ENCODE results near the gene OR5C1.
"Not testable (repeated sequence)": the region's sequence is repeated elsewhere in the genome, so short reads cannot be mapped to it uniquely, and the experiment has no call there.

OR5C1 gene

GRCh38 chr9:122819791-122820489, 31.2 kb downstream of the OR5C1 start:
- Mint-ChIP-seq H3K4me1 (ENCODE audit: low read depth) (peaks cover 31% of the 10 kb centered on the region), H3K27ac (no peak overlapping the region)

GRCh38 chr9:122820490-122820845, 31.7 kb downstream of the OR5C1 start:
- intact Hi-C loops (cut with micrococcal nuclease), result no loop called here
- Mint-ChIP-seq H3K4me1 (ENCODE audit: low read depth) (peaks cover 26% of the 10 kb centered on the region), H3K4me3 (no peak overlapping the region), H3K36me3 (ENCODE audit: low read depth) (peaks cover 64% of the 10 kb centered on the region), H3K9me3 (no peaks in the 10 kb centered on the region), H3K27me3 (no peaks in the 10 kb centered on the region), H3K27ac (no peak overlapping the region)

More at GRCh38 chr9:122819791-122820489, 31.2 kb downstream of the OR5C1 start:
- Mint-ChIP-seq H3K4me3 (no peak overlapping the region), H3K27me3 (no peaks in the 10 kb centered on the region), H3K9me3 (no peaks in the 10 kb centered on the region), H3K36me3 (ENCODE audit: low read depth) (peaks cover 64% of the 10 kb centered on the region)
- intact Hi-C loops (cut with micrococcal nuclease), result loop anchor here (10.0 kb wide), 1 partner anchor 465 kb away; no protein-coding TSS in a partner anchor

- Mint-ChIP-seq H3K4me3 (no peak overlapping the region), H3K27ac (no peak overlapping the region), H3K4me1 (ENCODE audit: low read depth) (peaks cover 27% of the 10 kb centered on the region), H3K36me3 (ENCODE audit: low read depth) (peaks cover 69% of the 10 kb centered on the region), H3K27me3 (no peaks in the 10 kb centered on the region), H3K9me3 (no peaks in the 10 kb centered on the region)
- intact Hi-C loops (cut with micrococcal nuclease), result no loop called here
Measured at GRCh38 chr9:122821278-122821943, 32.7 kb downstream of the OR5C1 start.

DNA sequence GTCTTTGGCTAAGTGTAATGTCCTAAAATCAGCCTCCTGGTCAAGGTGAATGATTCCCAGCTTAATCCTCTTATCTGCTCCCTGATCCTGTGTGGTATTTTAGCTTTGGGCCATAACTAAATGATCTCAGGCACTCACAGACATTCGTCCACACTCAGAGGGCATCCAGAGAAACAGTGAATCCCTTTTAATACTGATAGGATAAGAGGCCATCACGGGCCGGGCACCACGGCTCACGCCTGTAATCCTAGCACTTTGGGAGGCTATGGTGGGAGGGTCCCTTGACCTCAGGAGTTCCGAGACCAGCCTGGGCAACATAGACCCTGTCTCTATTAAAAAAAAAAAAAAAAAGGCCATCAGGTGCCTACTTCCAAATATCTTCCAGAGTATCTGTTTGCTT, 33.3 kb downstream of the OR5C1 start:
- Mint-ChIP-seq H3K4me3 (no peak overlapping the region), H3K9me3 (no peaks in the 10 kb centered on the region), H3K4me1 (ENCODE audit: low read depth) (peaks cover 27% of the 10 kb centered on the region), H3K27ac (no peak overlapping the region), H3K27me3 (no peaks in the 10 kb centered on the region), H3K36me3 (ENCODE audit: low read depth) (peaks cover 63% of the 10 kb centered on the region)
- intact Hi-C loops (cut with micrococcal nuclease), result no loop called here

DNA sequence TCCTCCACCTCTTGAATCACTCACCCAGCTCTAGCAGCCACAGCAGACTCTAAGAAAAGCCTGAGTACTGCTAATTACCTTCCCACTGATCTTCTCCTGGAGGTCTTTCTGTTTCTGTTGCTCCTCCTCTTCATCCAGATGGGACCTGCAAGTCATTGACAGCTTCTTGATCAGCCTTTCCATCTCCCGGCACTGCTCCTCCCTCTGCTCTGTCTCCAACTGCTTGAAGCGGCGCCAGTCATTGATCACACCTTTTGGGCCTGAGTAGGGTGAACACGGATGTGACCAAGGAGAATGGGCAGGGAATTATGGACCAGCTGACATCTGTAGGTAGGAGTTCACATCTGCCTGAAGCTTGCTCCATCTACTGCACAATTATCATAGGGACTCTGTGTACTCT, 34.2 kb downstream of the OR5C1 start:
- Mint-ChIP-seq H3K4me3 (no peak overlapping the region), H3K36me3 (ENCODE audit: low read depth) (peaks cover 60% of the 10 kb centered on the region), H3K4me1 (ENCODE audit: low read depth) (peaks cover 31% of the 10 kb centered on the region), H3K27ac (peak overlapping the region; percentile 13), H3K9me3 (no peaks in the 10 kb centered on the region), H3K27me3 (no peaks in the 10 kb centered on the region)
- intact Hi-C loops (cut with micrococcal nuclease), result no loop called here

GRCh38 chr9:122827761-122828093, 39.0 kb downstream of the OR5C1 start:
- Mint-ChIP-seq H3K4me1 (ENCODE audit: low read depth) (peaks cover 22% of the 10 kb centered on the region), H3K27me3 (no peaks in the 10 kb centered on the region), H3K9me3 (no peaks in the 10 kb centered on the region), H3K36me3 (ENCODE audit: low read depth) (peaks cover 42% of the 10 kb centered on the region), H3K27ac (peak overlapping the region; percentile 98), H3K4me3 (peak overlapping the region; percentile 95)
- intact Hi-C loops (cut with micrococcal nuclease), result no loop called here

GRCh38 chr9:122828965-122829284, 40.2 kb downstream of the OR5C1 start:
- H3K9me3 Mint-ChIP-seq; H3K27me3 Mint-ChIP-seq; intact Hi-C loops (cut with micrococcal nuclease): not testable (repeated sequence)
- peak overlapping the region; percentile 95 for H3K4me3 Mint-ChIP-seq
- peak overlapping the region; percentile 98 for H3K27ac Mint-ChIP-seq
- H3K4me1 Mint-ChIP-seq (ENCODE audit: low read depth), result peaks cover 18% of the 10 kb centered on the region
- peaks cover 35% of the 10 kb centered on the region for H3K36me3 Mint-ChIP-seq (ENCODE audit: low read depth)

DNA sequence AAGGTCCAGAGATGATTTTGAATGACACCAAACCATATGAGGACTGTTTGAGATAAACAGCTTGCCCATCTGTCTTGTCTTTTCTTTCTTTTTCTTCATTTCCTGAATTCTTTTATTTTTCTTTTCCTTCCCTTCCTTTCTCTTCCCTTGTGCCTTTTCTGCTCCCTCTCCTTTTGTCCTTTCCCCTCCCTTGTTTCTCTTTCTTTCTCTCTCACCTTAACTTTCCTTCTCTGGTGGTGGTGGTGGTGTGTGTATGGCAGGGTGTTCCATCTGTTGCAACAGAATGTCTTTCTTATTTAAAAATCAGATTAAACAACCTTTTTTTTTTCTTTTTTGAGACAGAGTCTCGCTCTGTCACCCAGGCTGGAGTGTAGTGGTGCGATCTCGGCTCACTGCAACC, 43.5 kb downstream of the OR5C1 start:
- H3K27ac Mint-ChIP-seq, result no peak overlapping the region
- peaks cover 8% of the 10 kb centered on the region for H3K4me1 Mint-ChIP-seq (ENCODE audit: low read depth)
- no peaks in the 10 kb centered on the region for H3K27me3 Mint-ChIP-seq
- no peak overlapping the region for H3K4me3 Mint-ChIP-seq
- peaks cover 12% of the 10 kb centered on the region for H3K36me3 Mint-ChIP-seq (ENCODE audit: low read depth)
- no peaks in the 10 kb centered on the region for H3K9me3 Mint-ChIP-seq
- intact Hi-C loops (cut with micrococcal nuclease), result no loop called here

- Mint-ChIP-seq H3K4me3 (no peak overlapping the region), H3K4me1 (ENCODE audit: low read depth) (peaks cover 6% of the 10 kb centered on the region), H3K36me3 (ENCODE audit: low read depth) (no peaks in the 10 kb centered on the region), H3K27me3 (no peaks in the 10 kb centered on the region), H3K9me3 (no peaks in the 10 kb centered on the region), H3K27ac (no peak overlapping the region)
- intact Hi-C loops (cut with micrococcal nuclease), result no loop called here
Measured at GRCh38 chr9:122835313-122835731, 46.6 kb downstream of the OR5C1 start.

GRCh38 chr9:122837266-122837850, 48.6 kb downstream of the OR5C1 start:
- Mint-ChIP-seq H3K4me3 (no peak overlapping the region), H3K27ac (no peak overlapping the region), H3K36me3 (ENCODE audit: low read depth) (no peaks in the 10 kb centered on the region), H3K4me1 (ENCODE audit: low read depth) (peaks cover 6% of the 10 kb centered on the region), H3K9me3 (no peaks in the 10 kb centered on the region), H3K27me3 (no peaks in the 10 kb centered on the region)
- intact Hi-C loops (cut with micrococcal nuclease), result no loop called here

DNA sequence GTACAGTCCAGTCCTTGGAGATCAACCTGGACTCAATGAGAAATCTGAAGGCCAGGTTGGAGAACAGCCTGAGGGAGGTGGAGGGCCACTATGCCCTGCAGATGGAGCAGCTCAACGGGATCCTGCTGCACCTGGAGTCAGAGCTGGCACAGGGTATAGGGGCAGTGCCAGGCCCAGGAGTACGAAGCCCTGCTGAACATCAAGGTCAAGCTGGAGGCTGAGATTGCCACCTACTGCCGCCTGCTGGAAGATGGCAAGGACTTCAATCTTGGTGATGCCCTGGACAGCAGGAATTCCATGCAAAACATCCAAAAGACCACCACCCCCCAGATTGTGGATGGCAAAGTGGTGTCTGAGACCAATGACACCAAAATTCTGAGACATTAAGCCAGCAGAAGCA, 49.7 kb downstream of the OR5C1 start:
- H3K4me1 Mint-ChIP-seq (ENCODE audit: low read depth); H3K27me3 Mint-ChIP-seq; H3K36me3 Mint-ChIP-seq (ENCODE audit: low read depth); H3K4me3 Mint-ChIP-seq; H3K27ac Mint-ChIP-seq; H3K9me3 Mint-ChIP-seq; intact Hi-C loops (cut with micrococcal nuclease): not testable (repeated sequence)
